Neural cell (in vitro differentiated cells): ENCODE measurements around the gene CCDC83. TPM values are rescaled to one million over a fixed set of nuclear protein-coding genes. Genes with fewer than 3 reads are reported as not detected.

Source experiments
- H2AFZ ChIP-seq: fragments of 200-600, 300-800 bp; sonication (generic), shearing (Covaris generic); 2 replicates; pipeline ENCODE4 v1.6.0; 2014; ENCODE audit warnings: low read depth, mild to moderate bottlenecking, antibody characterized with exemption, low read length, moderate library complexity
- H3F3A ChIP-seq: fragments of 200-600 bp; shearing (Covaris generic); 2 replicates; pipeline ENCODE4 v1.6.1; 2016; ENCODE audit warnings: mild to moderate bottlenecking, moderate library complexity, mixed read lengths, antibody characterized with exemption, low read length; ENCODE audit not compliant: insufficient read depth, poor library complexity, severe bottlenecking
- H3K27ac ChIP-seq: fragments of 200-600, 300-800 bp; sonication (generic), shearing (Covaris generic); 2 replicates; pipeline ENCODE4 v1.5.1; 2014; ENCODE audit warnings: mild to moderate bottlenecking, low read length, moderate library complexity
- H3K27me3 ChIP-seq: fragments of 300-800, 200-600 bp; sonication (generic), shearing (Covaris generic); 2 replicates; pipeline ENCODE4 v1.6.0; 2014; ENCODE audit warnings: mild to moderate bottlenecking, low read depth, low read length, moderate library complexity; ENCODE audit not compliant: insufficient read depth
- H3K36me3 ChIP-seq: fragments of 300-800, 200-600 bp; sonication (generic), shearing (Covaris generic); 2 replicates; pipeline ENCODE4 v1.5.1; 2014; ENCODE audit warnings: mild to moderate bottlenecking, antibody characterized with exemption, low read length, moderate library complexity; ENCODE audit not compliant: insufficient read depth
- H3K4me2 ChIP-seq: fragments of 300-800, 200-600 bp; sonication (generic), shearing (Covaris generic); 2 replicates; pipeline ENCODE4 v1.6.0; 2014; ENCODE audit warnings: mild to moderate bottlenecking, low read length
- H3K4me3 ChIP-seq: fragments of 300-800, 200-600 bp; sonication (generic), shearing (Covaris generic); 2 replicates; pipeline ENCODE4 v1.5.1; 2014; ENCODE audit warnings: mild to moderate bottlenecking, low read length, moderate library complexity
- H3K79me2 ChIP-seq: fragments of 200-600 bp; shearing (Covaris generic); replicated peaks from 2 replicates; pipeline ENCODE4 v1.6.0; 2014; ENCODE audit warnings: mild to moderate bottlenecking, low read length, moderate library complexity; ENCODE audit not compliant: insufficient read depth
- H3K9ac ChIP-seq: fragments of 300-800, 200-600 bp; sonication (generic), shearing (Covaris generic); 2 replicates; pipeline ENCODE4 v1.6.1; 2016; ENCODE audit warnings: mild to moderate bottlenecking, low read length, mixed read lengths
- H3K9me2 ChIP-seq: fragments of 200-600 bp; shearing (Covaris generic); 2 replicates; pipeline ENCODE4 v1.6.1; 2016; ENCODE audit warnings: mild to moderate bottlenecking, low read length, mixed read lengths; ENCODE audit not compliant: insufficient read depth
- H3K9me3 ChIP-seq: fragments of 200-600, 300-800 bp; sonication (generic), shearing (Covaris generic); 2 replicates; pipeline ENCODE4 v1.6.1; 2016; ENCODE audit warnings: mild to moderate bottlenecking, mixed run types, low read length, moderate library complexity, mixed read lengths
- H4K20me1 ChIP-seq: fragments of 200-600 bp; shearing (Covaris generic); 2 replicates; pipeline ENCODE4 v1.6.1; 2016; ENCODE audit warnings: mild to moderate bottlenecking, mixed run types; ENCODE audit not compliant: insufficient read depth
- CTCF ChIP-seq: fragments of 450-650 bp; IDR thresholded peaks from 2 replicates; pipeline ENCODE4 v1.5.1; 2014; ENCODE audit warnings: antibody characterized with exemption, mild to moderate bottlenecking, moderate library complexity; ENCODE audit not compliant: poor library complexity, severe bottlenecking
- EP300 ChIP-seq: fragments of 450-650 bp; conservative IDR thresholded peaks from 2 replicates; pipeline ENCODE4 v1.6.1; 2014; ENCODE audit warnings: antibody characterized with exemption, mild to moderate bottlenecking, moderate library complexity; ENCODE audit not compliant: poor library complexity, severe bottlenecking
- EZH2 ChIP-seq: fragments of 200-600, 300-800 bp; shearing (Covaris generic), sonication (generic); IDR thresholded peaks from 2 replicates; pipeline ENCODE4 v1.6.1; 2014; ENCODE audit warnings: antibody characterized with exemption, low read length, borderline replicate concordance, mild to moderate bottlenecking; ENCODE audit not compliant: insufficient read depth, poor library complexity, severe bottlenecking
- MXI1 ChIP-seq: fragments of 450-650 bp; conservative IDR thresholded peaks from 2 replicates; pipeline ENCODE4 v1.6.1; 2014; ENCODE audit warnings: antibody characterized with exemption, mild to moderate bottlenecking; ENCODE audit not compliant: poor library complexity, severe bottlenecking
- POLR2AphosphoS5 ChIP-seq: IDR thresholded peaks from 2 replicates; pipeline ENCODE4 v1.6.1; 2012
- RAD21 ChIP-seq: fragments of 450-650 bp; conservative IDR thresholded peaks from 2 replicates; pipeline ENCODE4 v1.6.1; 2014; ENCODE audit warnings: antibody characterized with exemption, mild to moderate bottlenecking, moderate library complexity
- REST ChIP-seq: IDR thresholded peaks from 2 replicates; pipeline ENCODE4 v1.6.1; 2012; ENCODE audit warnings: borderline replicate concordance
- SMC3 ChIP-seq: fragments of 450-650 bp; conservative IDR thresholded peaks from 2 replicates; pipeline ENCODE4 v1.6.1; 2014; ENCODE audit warnings: antibody characterized with exemption, mild to moderate bottlenecking, moderate library complexity; ENCODE audit not compliant: poor library complexity
- TAF1 ChIP-seq: IDR thresholded peaks from 2 replicates; pipeline ENCODE4 v1.6.1; 2012; ENCODE audit warnings: low read depth
- polyA plus RNA-seq: library from polyadenylated mRNA; depleted of rRNA; stranded (reverse); fragments of >200 nt; gene quantifications from 2 replicates; pipeline ENCODE4 v1.2.3, GENCODE V29; 2014

The CCDC83 gene
- polyA plus RNA-seq, 1 donor from 2014 or later, result not detected

GRCh38 chr11:85828640-85828978 lies 26.6 kb upstream of the CCDC83 start:
- Histone ChIP-seq H2AFZ (no peak overlapping the region), H3K4me2 (no peak overlapping the region), H3K4me3 (no peak overlapping the region), H3F3A (no peaks in the 10 kb centered on the region), H3K79me2 (no peaks in the 10 kb centered on the region), H3K9me2 (no peaks in the 10 kb centered on the region), H3K36me3 (no peaks in the 10 kb centered on the region), H3K27ac (no peak overlapping the region), H3K9ac (no peak overlapping the region), H4K20me1 (no peaks in the 10 kb centered on the region), H3K27me3 (no peaks in the 10 kb centered on the region), H3K9me3 (no peaks in the 10 kb centered on the region)
- TF ChIP-seq EZH2, result no peak
- no peak for TF ChIP-seq CTCF

GRCh38 chr11:85829172-85829571 lies 26.0 kb upstream of the CCDC83 start:
- Histone ChIP-seq H3K27me3 (no peaks in the 10 kb centered on the region), H3F3A (no peaks in the 10 kb centered on the region), H2AFZ (no peak overlapping the region), H3K9me2 (no peaks in the 10 kb centered on the region), H3K4me3 (no peak overlapping the region), H3K79me2 (no peaks in the 10 kb centered on the region), H3K27ac (no peak overlapping the region), H3K4me2 (no peak overlapping the region), H3K9ac (no peak overlapping the region), H3K36me3 (no peaks in the 10 kb centered on the region), H4K20me1 (no peaks in the 10 kb centered on the region), H3K9me3 (no peaks in the 10 kb centered on the region)
- no peak for TF ChIP-seq TAF1
- TF ChIP-seq MXI1, result no peak
- TF ChIP-seq RAD21, result no peak
- TF ChIP-seq REST, result no peak
- TF ChIP-seq SMC3, result no peak
- no peak for TF ChIP-seq EP300
- no peak for TF ChIP-seq CTCF
- no peak for TF ChIP-seq POLR2AphosphoS5
- TF ChIP-seq EZH2, result no peak
